HepG2 (cell line): ENCODE results near the gene ITPR1. TPM values are rescaled to one million over a fixed set of nuclear protein-coding genes. Genes with fewer than 3 reads are reported as not detected.

Experiments
- ATAC-seq: fragments of 200-7000 bp; cut with Tn5 transposase; 3 replicates; pipeline ENCODE4 v1.9.1; 2020; ENCODE audit warnings: mild to moderate bottlenecking, moderate library complexity
- BruUV-seq: library from RNA; stranded (reverse); fragments of 400-500 nt; replicated peaks from 2 replicates; lab custom pipeline; 2021; lab: Mats Ljungman, UMichigan
- CTCF ChIA-PET: fragments of 300-600 bp; formaldehyde crosslinking; extraction: SDS; loops from one replicate; lab custom pipeline; 2021; ENCODE audit warnings: low total read pairs, inconsistent platforms, low intra/inter-chr PET ratio; lab: Yijun Ruan, JAX
- POLR2A ChIA-PET: fragments of 350-600 bp; sonication (Branson Sonifier 250); formaldehyde crosslinking; loops from one replicate; lab custom pipeline; 2020; ENCODE audit warnings: antibody characterized with exemption, inconsistent platforms; lab: Yijun Ruan, JAX
- DNase-seq: peaks from one replicate; pipeline ENCODE4 v3.0.0-alpha.2; 2015; ENCODE audit warnings: low spot score
- FAIRE-seq: peaks from 3 replicates; lab custom pipeline; 2011; peaks lifted over from hg19 to GRCh38; lab: Jason Lieb, UNC
- H2AFZ ChIP-seq: one replicate; pipeline ENCODE4 v1.6.1; 2011; ENCODE audit warnings: low read length, inconsistent platforms
- H3K27ac ChIP-seq: fragments of 300-600 bp; 3 replicates; pipeline ENCODE4 v1.8.0; 2011; ENCODE audit warnings: mixed run types, mild to moderate bottlenecking, mixed read lengths, low read length, inconsistent platforms; ENCODE audit not compliant: insufficient read depth; ENCODE audit errors: extremely low read length
- H3K27me3 ChIP-seq, 2 experiments: fragments of 200-600 bp in 1 of 2; 2 replicates in 1 of 2; 3 replicates in 1 of 2; pipeline versions ENCODE4 v1.6.0 to v1.8.0; 2011; ENCODE audit warnings: low read length in 2 of 2, mild to moderate bottlenecking in 2 of 2, moderate library complexity in 2 of 2, inconsistent platforms in 1 of 2; ENCODE audit not compliant: insufficient read depth in 2 of 2, control insufficient read depth in 1 of 2
- H3K36me3 ChIP-seq, 2 experiments: fragments of 200-600 bp in 1 of 2; replicated peaks in 1 of 2; 2 replicates in 1 of 2; 3 replicates in 1 of 2; pipeline versions ENCODE4 v1.5.1 to v1.8.0; 2011; ENCODE audit warnings: low read length in 2 of 2, inconsistent platforms in 1 of 2; ENCODE audit not compliant: insufficient read depth in 2 of 2, control insufficient read depth in 1 of 2
- H3K4me1 ChIP-seq: 2 replicates; pipeline ENCODE4 v1.5.1; 2012; ENCODE audit warnings: low read length, inconsistent platforms; ENCODE audit not compliant: insufficient read depth
- H3K4me2 ChIP-seq: 2 replicates; pipeline ENCODE4 v1.6.0; 2011; ENCODE audit warnings: low read depth, low read length, inconsistent platforms
- H3K4me3 ChIP-seq, 3 experiments: fragments of 200-600 bp in 1 of 3; sonication (generic), shearing (Covaris generic) in 1 of 3; replicated peaks in 1 of 3; 2 replicates each; pipeline ENCODE4 v1.5.1; 2011 to 2016; ENCODE audit warnings: low read length in 3 of 3, inconsistent platforms in 2 of 3, low read depth in 2 of 3, mild to moderate bottlenecking in 2 of 3, control low read depth in 1 of 3, mixed read lengths in 1 of 3; ENCODE audit not compliant: insufficient read depth in 1 of 3
- H3K79me2 ChIP-seq: one replicate; pipeline ENCODE4 v1.6.1; 2011; ENCODE audit warnings: low read length, inconsistent platforms; ENCODE audit not compliant: insufficient read depth
- H3K9ac ChIP-seq: 2 replicates; pipeline ENCODE4 v1.6.0; 2011; ENCODE audit warnings: mild to moderate bottlenecking, low read depth, low read length, inconsistent platforms; ENCODE audit not compliant: insufficient read depth
- H3K9me3 ChIP-seq: 2 replicates; pipeline ENCODE4 v1.5.1; 2012; ENCODE audit warnings: mild to moderate bottlenecking, low read length
- H4K20me1 ChIP-seq: 2 replicates; pipeline ENCODE4 v1.6.0; 2011; ENCODE audit warnings: inconsistent platforms, mild to moderate bottlenecking, low read length, moderate library complexity; ENCODE audit not compliant: insufficient read depth
- BCLAF1 ChIP-seq: fragments of 450-650 bp; IDR thresholded peaks from 2 replicates; pipeline ENCODE4 v1.6.1; 2017; ENCODE audit warnings: mild to moderate bottlenecking
- GPN1 ChIP-seq: sonication (generic); formaldehyde crosslinking; IDR thresholded peaks from 2 replicates; pipeline ENCODE4 v1.5.1; 2020; ENCODE audit warnings: missing genetic modification reagents, borderline replicate concordance
- PBX2 ChIP-seq: IDR thresholded peaks from 2 replicates; pipeline ENCODE4 v1.6.1; 2016; ENCODE audit warnings: control low read depth
- ZNF34 ChIP-seq: sonication (generic); formaldehyde crosslinking; IDR thresholded peaks from 2 replicates; pipeline ENCODE4 v1.4.0; 2020; ENCODE audit warnings: mild to moderate bottlenecking, missing genetic modification reagents, borderline replicate concordance
- ZNF746 ChIP-seq: sonication (generic); formaldehyde crosslinking; IDR thresholded peaks from 2 replicates; pipeline ENCODE4 v1.8.0; 2022; ENCODE audit warnings: mild to moderate bottlenecking, missing genetic modification reagents
- ZSCAN12 ChIP-seq: sonication (generic); formaldehyde crosslinking; IDR thresholded peaks from 2 replicates; pipeline ENCODE4 v1.9.0; 2021; ENCODE audit warnings: mild to moderate bottlenecking, missing genetic modification reagents
- WGBS: methylation state at CpG from one replicate; pipeline ENCODE4 v1.1.6; 2017; ENCODE audit warnings: low lambda C conversion rate; 5-methylcytosine and 5-hydroxymethylcytosine counted together
- in situ Hi-C: cut with HindIII; loops from 2 replicates; pipeline ENCODE4 v1.10.0; 2017; ENCODE audit warnings: low pct_unique_long_range_greater_than_20kb; ENCODE audit not compliant: extremely low pct_ligation_motif_present
- intact Hi-C: fragments of 100-400 bp; cut with micrococcal nuclease; formaldehyde crosslinking; loops from one replicate; pipeline ENCODE4 v1.10.0; 2022; ENCODE audit not compliant: unreplicated experiment
- polyA plus RNA-seq, 8 experiments: library from polyadenylated mRNA; depleted of rRNA in 3 of 8; stranded (reverse) in 7 of 8; unstranded in 1 of 8; fragments of >200 nt; fragmentation: Illumina TruSeq in 4 of 8; extraction: Trizol in 4 of 8; gene quantifications; 2 replicates each; pipeline versions ENCODE4 v1.2.1 to v1.2.3, GENCODE V29; 2011 to 2016; ENCODE audit warnings: low read depth in 4 of 8, missing spikeins in 1 of 8, mixed read lengths in 1 of 8; ENCODE audit not compliant: insufficient read depth in 1 of 8
- total RNA-seq, 5 experiments: library from RNA; depleted of rRNA; stranded (reverse); fragments of >200 nt; fragmentation: Illumina TruSeq; extraction: Trizol; gene quantifications; 2 replicates each; pipeline ENCODE4 v1.2.3, GENCODE V29; 2016; ENCODE audit warnings: low read depth in 1 of 5
- TF ChIP-seq, protein P1 (sequence below): sonication (generic); formaldehyde crosslinking; IDR thresholded peaks from 2 replicates; pipeline ENCODE4 v1.5.0; 2020; ENCODE audit warnings: mild to moderate bottlenecking, missing genetic modification reagents

The ITPR1 gene
- total and polyA plus RNA-seq, 2 of the 13 experiments (the other 11 are each of a cell fraction or from before 2014, with no cell fraction given): 10.0 to 11.4 TPM

- no peak for TF ChIP-seq PBX2 (CRISPR knock-in tag)
- TF ChIP-seq, protein P1, sequence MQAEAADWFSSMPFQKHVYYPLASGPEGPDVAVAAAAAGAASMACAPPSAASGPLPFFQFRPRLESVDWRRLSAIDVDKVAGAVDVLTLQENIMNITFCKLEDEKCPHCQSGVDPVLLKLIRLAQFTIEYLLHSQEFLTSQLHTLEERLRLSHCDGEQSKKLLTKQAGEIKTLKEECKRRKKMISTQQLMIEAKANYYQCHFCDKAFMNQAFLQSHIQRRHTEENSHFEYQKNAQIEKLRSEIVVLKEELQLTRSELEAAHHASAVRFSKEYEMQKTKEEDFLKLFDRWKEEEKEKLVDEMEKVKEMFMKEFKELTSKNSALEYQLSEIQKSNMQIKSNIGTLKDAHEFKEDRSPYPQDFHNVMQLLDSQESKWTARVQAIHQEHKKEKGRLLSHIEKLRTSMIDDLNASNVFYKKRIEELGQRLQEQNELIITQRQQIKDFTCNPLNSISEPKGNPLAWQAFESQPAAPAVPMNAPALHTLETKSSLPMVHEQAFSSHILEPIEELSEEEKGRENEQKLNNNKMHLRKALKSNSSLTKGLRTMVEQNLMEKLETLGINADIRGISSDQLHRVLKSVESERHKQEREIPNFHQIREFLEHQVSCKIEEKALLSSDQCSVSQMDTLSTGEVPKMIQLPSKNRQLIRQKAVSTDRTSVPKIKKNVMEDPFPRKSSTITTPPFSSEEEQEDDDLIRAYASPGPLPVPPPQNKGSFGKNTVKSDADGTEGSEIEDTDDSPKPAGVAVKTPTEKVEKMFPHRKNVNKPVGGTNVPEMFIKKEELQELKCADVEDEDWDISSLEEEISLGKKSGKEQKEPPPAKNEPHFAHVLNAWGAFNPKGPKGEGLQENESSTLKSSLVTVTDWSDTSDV (CRISPR knock-in tag): no peak
- TF ChIP-seq ZSCAN12: no peak
Measured at GRCh38 chr3:4818164-4818563, 325.0 kb downstream of the ITPR1 start (continued).

GRCh38 chr3:4818986-4819693 is 326.0 kb downstream of the ITPR1 start:
- Histone ChIP-seq H3K79me2 (no peaks in the 10 kb centered on the region), H3K36me3 (peaks cover 1 to 18% of the 10 kb centered on the region in 2 experiments; a peak in 3 of 5 replicates), H2AFZ (no peak overlapping the region), H3K4me3 (no peak overlapping the region), H3K27ac (no peak overlapping the region), H3K27me3 (no peaks in the 10 kb centered on the region), H4K20me1 (no peaks in the 10 kb centered on the region), H3K9me3 (no peaks in the 10 kb centered on the region), H3K4me1 (no peaks in the 10 kb centered on the region), H3K4me2 (no peak overlapping the region)
- POLR2A ChIA-PET: no interaction called here
- FAIRE-seq (no peak), ATAC-seq (no peak), DNase-seq (no peak)
- no TSS peak for BruUV-seq
- in situ Hi-C loops (no loop called here), intact Hi-C loops (no loop called here)
- 97% methylated on average over 12 of the region's 12 CpGs for WGBS
- CTCF ChIA-PET: no interaction called here
- TF ChIP-seq ZNF746 (CRISPR knock-in tag) (no peak), BCLAF1 (no peak), GPN1 (CRISPR knock-in tag) (no peak), ZNF34 (CRISPR knock-in tag) (no peak)
- TF ChIP-seq, all 625 proteins: peak for 0
- no peak overlapping the region for H3K9ac ChIP-seq
